Activated naive CD8-positive, alpha-beta T cell treated with anti-CD3 and anti-CD28 coated beads, Interleukin-2, amount 10 ng/mL, durations not matched to agents 7 days and 5 days (primary cell): ENCODE data around the gene ARL15. TPM values are rescaled to one million over a fixed set of nuclear protein-coding genes. Genes with fewer than 3 reads are reported as not detected.

Source experiments
- ATAC-seq: fragments of 150-1000 bp; cut with Tn5 transposase; one replicate; pipeline ENCODE4 v1.10.0; 2021; ENCODE audit warnings: low read depth, moderate library complexity
- POLR2A ChIA-PET: fragments of 350-600 bp; sonication (Branson Sonifier 250); formaldehyde crosslinking; loops from one replicate; lab custom pipeline; 2021; ENCODE audit warnings: antibody characterized with exemption; lab: Charles Lee
- DNase-seq: peaks from one replicate; pipeline ENCODE4 v3.0.0; 2021
- H3K27ac Mint-ChIP-seq: one replicate; pipeline ENCODE4 v1.8.0; 2022; ENCODE audit warnings: mild to moderate bottlenecking, mixed read lengths
- H3K27me3 Mint-ChIP-seq: one replicate; pipeline ENCODE4 v1.8.0; 2022; ENCODE audit warnings: mild to moderate bottlenecking, moderate library complexity, mixed read lengths
- H3K36me3 Mint-ChIP-seq: one replicate; pipeline ENCODE4 v1.8.0; 2021; ENCODE audit warnings: mild to moderate bottlenecking, mixed read lengths
- H3K4me1 Mint-ChIP-seq: one replicate; pipeline ENCODE4 v1.8.0; 2021; ENCODE audit warnings: mixed read lengths
- H3K4me3 Mint-ChIP-seq: one replicate; pipeline ENCODE4 v1.8.0; 2022; ENCODE audit warnings: mild to moderate bottlenecking, moderate library complexity, mixed read lengths
- H3K9me3 Mint-ChIP-seq: one replicate; pipeline ENCODE4 v1.8.0; 2021; ENCODE audit warnings: mixed read lengths
- total RNA-seq, 2 experiments: library from RNA; stranded (reverse); gene quantifications; one replicate each; pipeline ENCODE4 v1.2.3, GENCODE V29; 2021

The ARL15 gene
- total RNA-seq, 2 experiments from 2014 or later = 9.8 to 12.2 TPM

DNA sequence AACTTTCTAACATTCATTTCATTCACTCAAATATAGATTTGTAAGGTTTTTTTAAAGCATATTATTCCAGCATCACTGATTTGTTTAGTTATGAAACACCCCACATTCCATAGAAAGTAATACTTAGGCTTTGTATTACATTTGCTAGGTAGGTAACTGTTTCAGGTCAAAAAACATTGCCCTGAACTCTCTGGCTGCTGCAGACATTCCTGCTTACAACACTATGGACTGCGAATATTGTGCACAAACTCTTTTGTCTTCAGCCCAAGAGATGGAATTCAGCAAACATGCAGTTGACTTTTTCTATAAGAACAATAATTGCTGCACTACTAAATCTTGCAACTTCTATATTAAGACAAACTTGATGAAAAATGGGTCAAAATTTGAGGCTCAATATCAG, 301.0 kb downstream of the ARL15 start:
- H3K9me3 Mint-ChIP-seq = peaks cover 13% of the 10 kb centered on the region
- H3K4me3 Mint-ChIP-seq = no peak overlapping the region
- POLR2A ChIA-PET = no interaction called here
- no peak overlapping the region for H3K27ac Mint-ChIP-seq
- DNase-seq (no peak), ATAC-seq (no peak)
- H3K27me3 Mint-ChIP-seq = no peaks in the 10 kb centered on the region
- H3K36me3 Mint-ChIP-seq = peaks cover 9% of the 10 kb centered on the region
- H3K4me1 Mint-ChIP-seq = no peaks in the 10 kb centered on the region

DNA sequence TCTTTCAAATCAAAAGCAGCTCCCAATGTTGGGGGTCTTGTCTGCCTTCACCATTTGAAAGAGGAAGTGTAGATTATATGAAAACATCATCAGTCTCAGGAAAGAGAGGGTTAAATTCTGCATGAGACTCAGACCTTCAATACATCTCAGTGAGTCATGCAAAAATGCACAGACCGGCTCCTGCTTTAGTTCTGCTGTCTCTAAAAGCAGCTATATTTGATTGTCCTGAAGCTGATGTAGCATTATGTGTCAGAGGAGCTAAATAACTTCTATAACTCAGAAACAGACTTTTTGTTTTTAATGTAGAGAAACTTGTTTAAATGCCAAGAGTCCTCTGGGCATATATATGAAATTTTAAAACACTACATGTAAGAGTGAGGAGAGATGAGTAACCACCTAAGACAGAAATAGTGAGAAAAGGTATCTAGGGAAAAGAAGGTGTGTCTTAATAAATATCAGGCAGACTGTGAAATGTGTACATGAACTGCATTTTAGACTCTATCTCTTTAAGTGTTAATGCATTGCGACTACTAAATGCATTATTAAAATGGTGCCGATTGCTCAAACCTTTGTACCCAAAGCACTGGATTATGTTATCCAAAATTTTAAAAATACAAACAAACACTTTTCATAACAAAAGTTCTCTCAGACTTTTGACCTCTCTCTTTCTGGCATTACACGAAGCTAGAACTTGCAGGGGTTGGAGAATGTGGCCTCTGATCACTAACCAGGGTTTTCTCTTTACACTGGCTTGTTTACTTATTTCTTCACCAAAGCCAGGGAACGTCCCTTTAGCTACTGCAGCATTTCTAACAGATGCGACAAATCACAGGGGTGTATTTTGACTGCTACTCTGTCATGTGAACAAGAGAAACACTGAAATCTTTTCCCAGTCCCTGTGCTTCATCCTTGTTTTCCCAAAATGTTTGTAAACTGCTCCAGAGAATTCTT, 302.3 kb downstream of the ARL15 start:
- POLR2A ChIA-PET = no interaction called here
- Mint-ChIP-seq H3K9me3 (peaks cover under 1% of the 10 kb centered on the region), H3K4me1 (no peaks in the 10 kb centered on the region), H3K4me3 (no peak overlapping the region), H3K27me3 (no peaks in the 10 kb centered on the region), H3K27ac (no peak overlapping the region), H3K36me3 (no peaks in the 10 kb centered on the region)
- no peak for DNase-seq
- ATAC-seq = no peak

DNA sequence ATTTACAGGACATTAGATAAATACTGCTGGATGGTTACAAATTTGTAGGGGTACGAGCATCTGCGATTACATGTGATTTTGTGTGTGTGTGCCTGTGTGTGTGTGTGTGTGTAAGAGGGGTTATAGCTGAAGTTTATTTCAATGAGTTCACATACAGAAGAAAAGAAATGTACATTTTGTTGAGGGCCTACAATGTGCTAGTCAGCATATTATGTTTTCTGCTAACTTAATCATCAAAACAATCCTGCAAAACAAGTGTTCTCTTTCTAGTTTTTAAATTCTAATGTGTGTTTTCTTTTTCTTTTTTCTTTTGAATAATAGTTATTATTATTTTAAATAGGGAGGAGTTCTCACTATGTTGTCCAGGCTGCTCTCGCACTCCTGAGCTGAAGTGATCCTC, 305.7 kb downstream of the ARL15 start:
- Mint-ChIP-seq H3K4me1 (no peaks in the 10 kb centered on the region), H3K27ac (no peak overlapping the region), H3K27me3 (no peaks in the 10 kb centered on the region), H3K36me3 (no peaks in the 10 kb centered on the region), H3K9me3 (no peaks in the 10 kb centered on the region), H3K4me3 (no peak overlapping the region)
- POLR2A ChIA-PET = no interaction called here
- ATAC-seq = no peak
- DNase-seq = no peak

DNA sequence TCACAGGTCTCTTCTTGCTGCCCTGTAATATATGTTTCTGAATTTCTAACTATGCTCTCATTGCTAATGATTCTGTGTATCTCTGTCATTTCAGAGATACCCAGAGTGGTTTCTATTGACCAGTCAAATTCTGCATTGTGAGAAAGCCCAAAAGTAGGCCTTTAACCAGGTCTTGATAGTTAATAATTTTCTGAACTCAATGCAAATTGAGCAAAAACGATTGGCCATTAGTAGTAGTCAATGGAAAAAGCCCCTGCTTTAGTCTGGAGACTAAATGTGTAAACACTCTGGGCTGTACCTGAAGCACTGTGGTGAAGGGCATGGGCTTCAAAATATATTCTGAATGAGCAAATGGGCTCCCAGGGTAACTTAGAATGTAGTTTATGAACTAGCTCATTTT, 307.6 kb downstream of the ARL15 start:
- Mint-ChIP-seq H3K27me3 (no peaks in the 10 kb centered on the region), H3K36me3 (peaks cover 6% of the 10 kb centered on the region), H3K4me3 (no peak overlapping the region), H3K27ac (no peak overlapping the region), H3K9me3 (peaks cover 3% of the 10 kb centered on the region), H3K4me1 (no peaks in the 10 kb centered on the region)
- DNase-seq (no peak), ATAC-seq (no peak)
- POLR2A ChIA-PET = no interaction called here

DNA sequence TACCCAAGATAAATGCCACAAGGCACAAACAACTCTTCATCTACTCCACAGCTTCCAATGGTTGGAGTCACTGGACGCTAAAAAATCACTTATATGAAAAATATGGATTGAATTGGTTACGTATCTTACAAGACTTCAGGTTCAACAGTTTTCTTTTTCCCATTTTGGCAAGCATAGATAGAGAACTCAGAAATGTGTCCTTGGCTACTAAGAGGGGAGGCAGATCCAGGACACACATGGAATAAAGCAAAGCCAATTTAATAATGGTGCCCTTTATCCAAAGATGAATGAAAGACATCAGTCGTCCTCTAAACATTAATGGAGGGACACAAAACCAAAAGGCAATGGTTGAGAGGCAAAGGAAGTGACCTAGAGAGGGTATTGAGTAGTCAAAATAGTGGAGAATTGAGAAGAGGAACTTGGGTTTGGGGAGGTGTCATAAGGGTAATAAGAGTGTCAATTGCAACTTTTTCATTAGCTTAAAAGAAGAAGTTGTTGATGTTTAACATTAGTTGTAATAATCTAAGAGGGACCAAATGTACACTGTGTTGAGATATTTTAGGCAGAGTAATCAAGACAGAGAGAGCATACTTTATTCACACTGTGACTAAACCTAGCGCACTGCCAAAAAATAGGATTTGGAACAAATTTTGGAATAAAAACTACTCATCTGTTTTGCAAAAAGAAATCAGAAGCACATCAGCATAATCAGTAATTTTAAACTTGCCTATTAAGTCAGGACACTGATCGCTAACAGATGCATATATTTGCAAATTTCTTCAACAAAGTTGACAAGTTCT, 308.2 kb downstream of the ARL15 start:
- Mint-ChIP-seq H3K4me3 (no peak overlapping the region), H3K4me1 (no peaks in the 10 kb centered on the region), H3K9me3 (peaks cover 3% of the 10 kb centered on the region), H3K27ac (no peak overlapping the region), H3K36me3 (peaks cover 6% of the 10 kb centered on the region), H3K27me3 (no peaks in the 10 kb centered on the region)
- POLR2A ChIA-PET = no interaction called here
- no peak for ATAC-seq
- no peak for DNase-seq

DNA sequence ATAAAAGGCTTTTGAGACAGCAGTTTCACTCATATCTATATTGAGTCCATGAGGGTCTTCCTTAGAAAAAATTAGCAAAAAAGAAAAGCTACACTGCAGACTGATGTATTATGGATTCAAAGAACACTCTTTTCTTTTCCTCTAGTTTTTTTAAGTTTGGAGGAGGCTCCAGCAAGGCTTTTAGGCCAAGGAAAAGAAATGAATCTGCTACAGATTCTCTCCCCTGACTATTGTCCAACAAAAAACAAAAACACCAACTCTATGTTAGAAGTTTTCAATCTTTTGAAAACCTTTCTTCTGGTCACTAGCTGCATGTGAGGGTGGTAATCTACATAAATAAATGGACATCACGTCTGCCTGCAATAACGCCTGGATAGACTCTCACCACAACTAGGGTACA, 310.4 kb downstream of the ARL15 start:
- POLR2A ChIA-PET = no interaction called here
- Mint-ChIP-seq H3K9me3 (peaks cover 3% of the 10 kb centered on the region), H3K27me3 (no peaks in the 10 kb centered on the region), H3K4me3 (no peak overlapping the region), H3K36me3 (peaks cover 6% of the 10 kb centered on the region), H3K27ac (no peak overlapping the region), H3K4me1 (peaks cover 4% of the 10 kb centered on the region)
- ATAC-seq (no peak), DNase-seq (no peak)

DNA sequence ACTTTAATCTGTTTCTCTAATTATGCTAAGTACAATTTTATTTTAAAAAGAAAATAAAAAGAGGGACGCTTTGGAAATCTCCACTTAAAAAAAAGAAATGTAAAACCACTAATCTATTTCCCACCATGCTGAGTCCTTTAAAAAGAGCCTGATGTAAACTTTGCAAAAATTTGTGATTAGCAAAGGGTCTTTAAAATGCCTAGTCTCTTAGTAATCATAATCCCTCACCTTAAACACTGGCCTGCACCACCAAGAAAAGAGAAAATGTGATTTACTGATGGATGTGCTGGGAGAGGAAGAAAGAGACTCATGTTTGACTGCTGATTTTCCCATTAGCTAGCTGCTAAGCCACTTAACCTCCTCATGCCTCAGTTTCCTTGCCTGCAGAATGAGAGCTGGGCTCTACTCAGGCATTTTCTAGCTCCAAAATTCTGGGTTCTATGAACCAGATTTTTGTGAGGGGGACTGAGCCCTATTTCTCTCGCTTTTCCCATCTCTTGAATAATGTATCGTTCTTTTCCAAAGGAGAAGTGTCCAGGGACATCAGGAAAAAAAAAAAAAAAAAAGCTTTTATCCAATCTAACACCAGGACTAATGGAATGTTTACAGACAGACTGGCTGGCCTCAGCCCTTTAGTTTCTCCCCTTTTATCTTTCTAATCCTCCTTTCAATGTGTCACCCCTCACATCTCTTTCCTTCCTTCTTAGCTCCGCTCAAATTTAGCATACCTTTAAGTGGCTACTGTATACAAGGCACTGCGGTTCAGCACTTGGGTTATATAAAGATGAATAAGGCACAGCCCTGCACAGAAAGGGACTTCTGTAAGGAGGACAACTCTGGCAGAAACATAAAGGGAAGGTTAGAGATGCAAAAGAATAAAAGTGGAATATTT, 312.4 kb downstream of the ARL15 start:
- Mint-ChIP-seq H3K36me3 (peaks cover 6% of the 10 kb centered on the region), H3K27ac (no peak overlapping the region), H3K9me3 (peaks cover 3% of the 10 kb centered on the region), H3K4me1 (peaks cover 4% of the 10 kb centered on the region), H3K4me3 (no peak overlapping the region), H3K27me3 (no peaks in the 10 kb centered on the region)
- POLR2A ChIA-PET = no interaction called here
- no peak for ATAC-seq
- no peak for DNase-seq

DNA sequence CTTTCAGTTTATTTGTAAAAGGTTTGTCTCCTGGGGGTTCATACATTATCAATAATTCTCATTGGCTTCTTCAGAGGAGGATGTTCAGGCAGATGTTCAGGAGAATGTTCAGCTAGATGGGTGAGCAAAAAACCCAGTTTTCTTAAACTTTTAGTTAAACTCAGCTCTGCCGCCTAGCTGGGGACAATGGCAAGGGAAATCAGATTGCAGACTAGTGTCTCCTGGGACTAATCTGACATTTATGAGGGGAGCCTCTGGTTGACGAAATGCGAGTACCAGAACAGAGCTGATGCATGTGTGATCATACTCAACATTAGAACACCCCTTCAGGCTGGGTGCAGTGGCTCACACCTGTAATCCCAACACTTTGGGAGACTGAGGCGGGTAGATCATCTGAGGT, 314.4 kb downstream of the ARL15 start:
- ATAC-seq = no peak
- Mint-ChIP-seq H3K27me3 (no peaks in the 10 kb centered on the region), H3K4me1 (peaks cover 4% of the 10 kb centered on the region), H3K27ac (no peak overlapping the region), H3K36me3 (peaks cover 6% of the 10 kb centered on the region), H3K9me3 (peaks cover 3% of the 10 kb centered on the region), H3K4me3 (no peak overlapping the region)
- POLR2A ChIA-PET = interaction anchor here (0.8 kb wide), 1 partner anchor 28 kb away, joined by 6 read pairs; no protein-coding TSS in a partner anchor
- DNase-seq = no peak

DNA sequence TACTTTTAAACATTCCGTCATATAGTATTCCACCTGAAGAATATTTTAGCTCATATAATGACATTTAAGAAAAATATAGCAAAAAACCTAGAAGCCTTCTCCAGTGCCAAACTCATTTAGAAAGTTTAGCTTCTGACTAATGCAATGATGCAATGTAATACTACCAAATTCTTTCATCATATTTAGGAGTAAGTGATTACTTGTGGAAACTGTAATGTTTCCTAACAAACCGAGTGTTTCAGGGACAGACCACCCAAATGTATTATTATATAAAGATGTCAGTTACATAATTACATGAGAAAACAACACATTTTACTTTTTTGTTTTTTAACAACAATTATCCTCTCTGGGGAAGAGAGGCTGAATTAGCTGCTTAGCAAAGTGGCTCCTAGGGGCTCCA, 316.2 kb downstream of the ARL15 start:
- Mint-ChIP-seq H3K4me3 (no peak overlapping the region), H3K27me3 (no peaks in the 10 kb centered on the region), H3K4me1 (peaks cover 4% of the 10 kb centered on the region), H3K36me3 (peaks cover 6% of the 10 kb centered on the region), H3K27ac (no peak overlapping the region), H3K9me3 (peaks cover 3% of the 10 kb centered on the region)
- POLR2A ChIA-PET = no interaction called here
- ATAC-seq (no peak), DNase-seq (no peak)

DNA sequence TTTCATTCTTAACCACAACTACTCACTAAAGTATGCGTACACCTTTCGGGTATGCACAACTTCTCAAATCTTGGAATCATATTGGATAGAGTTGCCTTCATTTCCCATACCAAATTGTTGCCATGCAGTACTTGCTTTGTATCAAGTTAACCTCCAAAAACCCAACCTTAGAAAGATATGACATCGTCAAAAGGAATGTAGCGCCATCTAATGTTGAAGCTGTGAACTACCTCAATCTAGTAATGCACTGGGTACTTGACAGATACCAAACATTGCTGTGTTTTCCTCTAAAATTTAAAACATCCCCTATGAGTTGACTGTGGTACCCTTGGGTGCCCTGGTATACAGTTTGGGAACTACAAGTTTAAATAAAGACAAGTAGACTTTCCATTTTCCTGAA, 318.4 kb downstream of the ARL15 start:
- POLR2A ChIA-PET = no interaction called here
- no peak for DNase-seq

DNA sequence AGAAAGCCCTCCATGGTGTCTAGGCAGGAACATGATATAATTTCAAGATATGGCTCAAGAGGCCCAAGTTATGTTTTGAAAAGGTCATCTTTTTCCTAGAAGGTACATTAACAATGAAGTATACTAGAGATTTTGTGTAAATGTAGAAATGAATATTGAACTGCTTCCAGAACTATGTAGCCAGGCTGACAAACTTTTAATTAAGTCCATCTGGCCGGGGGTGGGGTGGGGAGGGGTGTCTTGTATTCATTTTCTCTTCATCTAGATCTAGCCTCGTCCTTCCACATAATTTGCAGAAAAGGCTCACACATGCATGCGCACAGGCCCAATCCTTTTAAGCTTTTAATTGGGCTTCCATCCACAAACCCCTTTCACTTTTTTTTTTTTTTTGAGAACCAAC, 323.3 kb downstream of the ARL15 start:
- Mint-ChIP-seq H3K27ac (no peak overlapping the region), H3K27me3 (no peaks in the 10 kb centered on the region), H3K4me1 (no peaks in the 10 kb centered on the region), H3K4me3 (no peak overlapping the region), H3K36me3 (peaks cover 4% of the 10 kb centered on the region), H3K9me3 (peaks cover 7% of the 10 kb centered on the region)
- ATAC-seq (no peak), DNase-seq (no peak)
- POLR2A ChIA-PET = no interaction called here

More for the DNA sequence above, 318.4 kb downstream of the ARL15 start:
- H3K9me3 Mint-ChIP-seq = no peaks in the 10 kb centered on the region
- H3K27ac Mint-ChIP-seq = no peak overlapping the region
- no peaks in the 10 kb centered on the region for H3K27me3 Mint-ChIP-seq
- H3K4me1 Mint-ChIP-seq = peaks cover 4% of the 10 kb centered on the region
- H3K4me3 Mint-ChIP-seq = no peak overlapping the region
- no peaks in the 10 kb centered on the region for H3K36me3 Mint-ChIP-seq
- ATAC-seq = no peak

DNA sequence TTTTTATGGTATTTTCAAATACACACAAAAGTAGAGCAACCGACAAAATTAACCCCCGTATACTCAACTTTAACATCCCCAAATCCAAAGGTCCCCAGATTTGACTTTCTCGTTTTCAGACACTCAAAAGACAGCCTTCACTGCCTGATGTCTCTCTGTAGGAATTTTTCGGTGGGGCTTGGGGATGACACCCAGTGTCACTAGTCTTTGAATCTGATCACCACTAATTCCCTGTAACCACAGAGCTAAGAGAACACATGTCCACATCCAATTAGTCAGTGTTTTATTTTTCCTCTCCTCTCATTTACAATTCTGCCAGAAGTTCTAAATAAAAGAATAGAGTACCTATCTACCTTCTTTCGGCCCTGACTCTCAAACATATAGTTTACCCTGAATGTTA, 324.6 kb downstream of the ARL15 start:
- Mint-ChIP-seq H3K27me3 (no peaks in the 10 kb centered on the region), H3K27ac (no peak overlapping the region), H3K36me3 (peaks cover 4% of the 10 kb centered on the region), H3K9me3 (peaks cover 7% of the 10 kb centered on the region), H3K4me3 (no peak overlapping the region), H3K4me1 (no peaks in the 10 kb centered on the region)
- ATAC-seq (no peak), DNase-seq (no peak)
- POLR2A ChIA-PET = no interaction called here

DNA sequence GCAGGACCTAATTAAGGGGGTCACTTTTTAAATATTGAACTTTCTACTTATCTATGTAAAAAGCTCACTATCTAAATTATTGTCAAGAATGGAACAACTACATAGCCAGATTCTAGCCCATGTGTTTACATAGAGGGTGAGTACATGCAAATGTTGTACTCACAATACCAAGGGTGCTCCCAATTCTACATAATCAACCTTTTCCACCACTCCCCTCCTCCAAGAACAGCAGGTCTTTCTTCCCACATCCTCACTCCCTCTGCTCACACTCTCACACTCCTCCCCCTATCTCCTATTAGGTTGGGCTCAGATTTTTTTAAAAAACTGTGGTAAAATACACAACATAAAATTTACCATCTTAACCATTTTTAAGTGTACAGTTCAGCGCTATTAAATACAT, 325.4 kb downstream of the ARL15 start:
- Mint-ChIP-seq H3K4me1 (no peaks in the 10 kb centered on the region), H3K4me3 (no peak overlapping the region), H3K27ac (no peak overlapping the region), H3K36me3 (peaks cover 6% of the 10 kb centered on the region), H3K27me3 (no peaks in the 10 kb centered on the region), H3K9me3 (peaks cover 7% of the 10 kb centered on the region)
- DNase-seq (no peak), ATAC-seq (no peak)
- POLR2A ChIA-PET = no interaction called here
